ENCODE data around the gene VGLL3.

VGLL3 gene

DNA sequence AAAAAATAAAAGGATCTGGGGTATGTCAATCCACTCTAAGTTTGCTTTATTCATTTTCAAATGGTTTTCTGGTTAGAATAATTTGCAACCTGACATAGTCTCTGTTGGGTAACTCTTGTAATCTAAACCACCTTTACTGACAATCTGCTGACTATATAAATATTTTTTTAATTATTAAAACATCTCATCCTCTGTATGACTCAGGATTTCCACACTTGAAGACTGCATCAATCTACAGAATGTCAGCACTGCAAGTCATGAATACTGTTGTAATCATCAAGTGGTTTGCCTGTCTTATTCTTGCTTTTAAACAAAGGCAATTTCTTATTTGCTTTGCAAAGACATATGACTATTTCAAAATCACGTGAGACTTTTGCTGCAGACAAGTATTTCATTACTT, 42.1 kb downstream of the VGLL3 start:
- TF ChIP-seq POU2F2 (IDR thresholded peaks at IDR 0.05; ENCODE audit: low read depth, low read length) (no peak), POLR2AphosphoS5 (IDR thresholded peaks at IDR 0.05; ENCODE audit: low read depth, low read length) (no peak), SPI1 (IDR thresholded peaks at IDR 0.05; ENCODE audit: low read depth, low read length) (no peak), TAF1 (IDR thresholded peaks at IDR 0.05; ENCODE audit: low read depth, low read length) (no peak), POLR2A (IDR thresholded peaks at IDR 0.05; ENCODE audit: low read depth, low read length) (no peak), PAX5 (IDR thresholded peaks at IDR 0.05; ENCODE audit: insufficient read depth, low read length, severe bottlenecking) (no peak)
- FAIRE-seq (no peak), DNase-seq (ENCODE audit: insufficient read length, low spot score) (no peak)

DNA sequence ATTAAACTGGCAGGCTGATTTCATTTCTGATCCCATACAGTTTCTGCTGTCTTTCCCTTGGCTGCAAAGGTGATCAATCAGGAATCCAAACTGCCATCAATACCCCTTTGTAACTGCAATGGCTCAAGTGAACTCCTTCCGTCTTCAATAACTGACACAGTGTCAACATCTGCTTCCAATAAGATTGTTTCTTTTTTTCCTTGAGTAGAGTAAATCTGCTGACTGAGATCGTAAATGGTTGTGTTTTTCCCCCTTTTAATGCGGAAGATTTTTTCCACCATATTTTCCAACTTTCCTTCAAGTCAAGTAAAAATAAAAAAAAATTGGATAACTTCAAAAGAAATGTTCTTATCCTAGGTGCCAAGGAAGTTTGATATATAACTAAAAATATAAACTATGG, 48.7 kb downstream of the VGLL3 start:
- DNase-seq (ENCODE audit: insufficient read length, low spot score) (no peak), FAIRE-seq (no peak)
- TF ChIP-seq TAF1 (IDR thresholded peaks at IDR 0.05; ENCODE audit: low read depth, low read length) (no peak), POU2F2 (IDR thresholded peaks at IDR 0.05; ENCODE audit: low read depth, low read length) (no peak), POLR2A (IDR thresholded peaks at IDR 0.05; ENCODE audit: low read depth, low read length) (no peak), PAX5 (IDR thresholded peaks at IDR 0.05; ENCODE audit: insufficient read depth, low read length, severe bottlenecking) (no peak), POLR2AphosphoS5 (IDR thresholded peaks at IDR 0.05; ENCODE audit: low read depth, low read length) (no peak), SPI1 (IDR thresholded peaks at IDR 0.05; ENCODE audit: low read depth, low read length) (no peak)

DNA sequence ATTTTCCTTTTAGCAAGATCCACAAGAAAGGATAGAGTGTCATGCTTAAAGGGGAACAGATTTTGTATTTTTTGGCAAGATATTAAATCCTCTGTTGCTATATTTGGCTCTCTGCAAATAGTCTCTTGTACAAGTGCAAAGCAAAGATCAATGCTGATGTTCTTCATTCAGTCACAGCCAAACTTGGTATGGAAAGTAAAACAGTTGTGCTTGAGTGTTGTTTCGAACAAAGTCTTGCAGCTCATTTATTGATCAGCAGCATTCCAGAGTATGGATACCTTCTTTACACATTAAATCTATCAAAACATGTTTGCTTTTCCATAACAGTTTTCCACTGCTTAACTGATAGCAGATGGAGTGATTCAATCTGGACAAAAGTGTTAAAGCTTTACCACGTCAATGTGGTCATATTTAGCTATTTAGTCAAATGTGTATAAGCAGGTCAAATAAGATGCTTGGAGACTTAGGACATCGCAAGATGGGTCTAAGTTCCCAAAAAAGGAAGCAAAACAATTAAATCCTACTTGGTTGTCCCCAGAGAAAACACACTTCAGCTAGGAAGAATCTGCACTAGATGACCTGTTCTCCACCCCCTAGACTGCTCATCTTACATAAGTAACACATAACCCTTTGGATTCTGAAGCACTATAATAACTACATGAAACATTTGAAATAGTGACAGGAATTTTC, 52.4 kb downstream of the VGLL3 start:
- DNase-seq (ENCODE audit: insufficient read length, low spot score) (no peak), FAIRE-seq (no peak)
- TF ChIP-seq TAF1 (IDR thresholded peaks at IDR 0.05; ENCODE audit: low read depth, low read length): no peak

DNA sequence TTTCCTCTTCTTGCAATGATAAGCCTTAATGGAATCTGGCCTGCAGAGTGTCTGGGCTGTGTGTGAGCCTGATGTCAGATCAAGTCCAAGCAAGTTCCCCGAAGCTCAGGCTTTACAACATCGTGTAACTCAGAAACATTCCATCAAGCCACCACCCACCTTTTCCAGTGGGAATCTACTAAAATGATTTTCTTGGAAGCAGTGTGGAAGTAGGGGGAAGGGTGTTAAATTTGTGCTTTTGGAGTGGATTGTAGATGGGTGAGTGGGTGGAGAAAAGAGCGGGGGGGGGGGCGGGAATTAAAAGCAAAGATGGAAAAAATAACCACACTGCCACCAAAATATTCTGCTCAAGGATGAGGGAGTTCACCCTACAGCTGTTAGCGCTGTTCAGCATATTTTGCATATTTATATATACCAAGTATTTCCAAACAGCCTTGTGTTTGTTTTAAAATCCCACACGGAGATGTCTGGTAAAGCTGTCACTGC, 53.6 kb downstream of the VGLL3 start:
- FAIRE-seq (no peak), DNase-seq (ENCODE audit: insufficient read length, low spot score) (no peak)
- TF ChIP-seq PAX5 (IDR thresholded peaks at IDR 0.05; ENCODE audit: insufficient read depth, low read length, severe bottlenecking) (no peak), POLR2AphosphoS5 (IDR thresholded peaks at IDR 0.05; ENCODE audit: low read depth, low read length) (no peak), POU2F2 (IDR thresholded peaks at IDR 0.05; ENCODE audit: low read depth, low read length) (no peak), TAF1 (IDR thresholded peaks at IDR 0.05; ENCODE audit: low read depth, low read length) (no peak), POLR2A (IDR thresholded peaks at IDR 0.05; ENCODE audit: low read depth, low read length) (no peak), SPI1 (IDR thresholded peaks at IDR 0.05; ENCODE audit: low read depth, low read length) (no peak)

DNA sequence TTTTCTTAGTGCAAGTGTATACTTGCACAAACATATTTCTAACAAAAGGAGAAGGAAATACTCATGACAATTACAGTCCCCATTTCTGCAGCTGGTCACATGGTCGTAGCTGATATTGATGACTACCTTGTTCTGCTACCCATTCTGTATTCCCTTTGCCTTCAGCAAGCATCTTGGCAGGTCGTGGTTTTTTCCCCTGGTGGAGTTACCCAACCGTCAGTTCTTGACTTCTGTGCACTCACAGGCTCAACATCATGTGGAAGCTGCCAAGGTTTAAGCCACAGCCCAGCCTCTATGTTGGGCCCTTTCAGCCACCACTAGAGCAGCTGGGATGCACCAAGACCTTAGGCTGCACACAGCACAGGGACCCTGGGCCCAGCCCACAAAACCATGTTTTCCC, 56.1 kb downstream of the VGLL3 start:
- TF ChIP-seq PAX5 (IDR thresholded peaks at IDR 0.05; ENCODE audit: insufficient read depth, low read length, severe bottlenecking): no peak
- TF ChIP-seq SPI1 (IDR thresholded peaks at IDR 0.05; ENCODE audit: low read depth, low read length): no peak
- no peak for TF ChIP-seq POLR2AphosphoS5 (IDR thresholded peaks at IDR 0.05; ENCODE audit: low read depth, low read length)
- no peak for TF ChIP-seq POLR2A (IDR thresholded peaks at IDR 0.05; ENCODE audit: low read depth, low read length)
- no peak for TF ChIP-seq TAF1 (IDR thresholded peaks at IDR 0.05; ENCODE audit: low read depth, low read length)
- TF ChIP-seq POU2F2 (IDR thresholded peaks at IDR 0.05; ENCODE audit: low read depth, low read length): no peak
- FAIRE-seq: no peak
- no peak for DNase-seq (ENCODE audit: insufficient read length, low spot score)

DNA sequence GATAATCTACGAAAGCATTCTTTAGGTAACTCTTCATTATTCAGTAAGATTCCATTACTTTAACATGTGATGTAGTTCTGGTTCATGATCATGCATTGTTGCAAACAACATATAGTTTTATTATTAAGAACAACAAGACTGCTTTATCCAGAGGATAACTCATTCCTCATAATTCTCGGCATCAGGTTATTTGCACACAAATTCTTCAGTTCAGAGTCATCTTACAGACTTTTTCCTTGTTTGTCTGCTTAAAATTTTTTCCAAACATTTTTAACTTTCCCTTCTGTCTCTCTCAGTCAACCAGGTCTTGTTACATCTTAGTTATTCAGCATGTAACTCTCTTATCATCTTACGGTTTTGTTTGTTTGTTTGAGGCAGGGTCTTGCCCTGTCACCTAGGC, 60.1 kb downstream of the VGLL3 start:
- TF ChIP-seq POLR2AphosphoS5 (IDR thresholded peaks at IDR 0.05; ENCODE audit: low read depth, low read length) (no peak), POLR2A (IDR thresholded peaks at IDR 0.05; ENCODE audit: low read depth, low read length) (no peak), TAF1 (IDR thresholded peaks at IDR 0.05; ENCODE audit: low read depth, low read length) (no peak), PAX5 (IDR thresholded peaks at IDR 0.05; ENCODE audit: insufficient read depth, low read length, severe bottlenecking) (no peak), POU2F2 (IDR thresholded peaks at IDR 0.05; ENCODE audit: low read depth, low read length) (no peak), SPI1 (IDR thresholded peaks at IDR 0.05; ENCODE audit: low read depth, low read length) (no peak)
- no peak for DNase-seq (ENCODE audit: insufficient read length, low spot score)
- FAIRE-seq: no peak

DNA sequence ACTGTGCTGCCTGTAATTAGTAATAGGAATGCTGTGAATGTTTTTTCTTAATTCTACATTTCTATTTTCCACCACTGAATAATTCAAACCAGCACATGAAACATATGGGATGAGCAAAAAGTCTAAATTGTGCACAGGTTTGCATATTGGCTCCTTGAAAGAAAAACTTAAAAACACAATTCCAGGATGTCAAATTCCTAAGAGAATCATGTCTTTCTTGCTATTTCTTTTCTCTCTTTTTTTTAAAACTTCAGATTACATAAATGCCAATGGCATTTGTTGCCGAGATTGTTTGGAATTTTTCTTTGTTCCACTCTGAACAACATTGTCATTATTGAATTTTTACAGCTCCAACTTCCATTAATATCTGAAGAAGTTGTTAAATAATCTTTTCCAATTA, 60.8 kb downstream of the VGLL3 start:
- DNase-seq (ENCODE audit: insufficient read length, low spot score): no peak
- FAIRE-seq: no peak
- TF ChIP-seq POLR2AphosphoS5 (IDR thresholded peaks at IDR 0.05; ENCODE audit: low read depth, low read length) (no peak), PAX5 (IDR thresholded peaks at IDR 0.05; ENCODE audit: insufficient read depth, low read length, severe bottlenecking) (no peak), TAF1 (IDR thresholded peaks at IDR 0.05; ENCODE audit: low read depth, low read length) (no peak), POU2F2 (IDR thresholded peaks at IDR 0.05; ENCODE audit: low read depth, low read length) (no peak), SPI1 (IDR thresholded peaks at IDR 0.05; ENCODE audit: low read depth, low read length) (no peak), POLR2A (IDR thresholded peaks at IDR 0.05; ENCODE audit: low read depth, low read length) (no peak)

DNA sequence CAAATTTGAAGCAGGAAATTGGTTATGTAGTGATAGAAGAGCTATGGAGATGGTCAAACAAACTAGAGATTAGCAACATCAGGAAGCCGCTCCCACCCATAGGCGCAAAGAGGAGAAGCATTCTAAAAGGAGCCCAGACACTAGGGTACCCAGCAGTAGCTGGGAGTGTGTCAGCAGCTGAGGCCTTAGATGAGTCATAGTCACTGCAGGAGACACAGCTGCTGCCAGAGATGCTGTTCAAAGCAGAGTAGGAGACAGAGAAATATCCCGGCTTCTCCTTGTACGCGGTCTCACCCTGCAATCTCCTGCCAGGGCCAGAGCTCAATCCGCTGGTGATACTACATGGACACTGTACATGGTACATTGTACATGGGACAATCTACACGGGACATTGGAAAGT, 61.9 kb downstream of the VGLL3 start:
- no peak for TF ChIP-seq TAF1 (IDR thresholded peaks at IDR 0.05; ENCODE audit: low read depth, low read length)
- TF ChIP-seq SPI1 (IDR thresholded peaks at IDR 0.05; ENCODE audit: low read depth, low read length): no peak
- no peak for TF ChIP-seq PAX5 (IDR thresholded peaks at IDR 0.05; ENCODE audit: insufficient read depth, low read length, severe bottlenecking)
- no peak for TF ChIP-seq POU2F2 (IDR thresholded peaks at IDR 0.05; ENCODE audit: low read depth, low read length)
- no peak for TF ChIP-seq POLR2AphosphoS5 (IDR thresholded peaks at IDR 0.05; ENCODE audit: low read depth, low read length)
- TF ChIP-seq POLR2A (IDR thresholded peaks at IDR 0.05; ENCODE audit: low read depth, low read length): no peak
- FAIRE-seq (no peak), DNase-seq (ENCODE audit: insufficient read length, low spot score) (no peak)

DNA sequence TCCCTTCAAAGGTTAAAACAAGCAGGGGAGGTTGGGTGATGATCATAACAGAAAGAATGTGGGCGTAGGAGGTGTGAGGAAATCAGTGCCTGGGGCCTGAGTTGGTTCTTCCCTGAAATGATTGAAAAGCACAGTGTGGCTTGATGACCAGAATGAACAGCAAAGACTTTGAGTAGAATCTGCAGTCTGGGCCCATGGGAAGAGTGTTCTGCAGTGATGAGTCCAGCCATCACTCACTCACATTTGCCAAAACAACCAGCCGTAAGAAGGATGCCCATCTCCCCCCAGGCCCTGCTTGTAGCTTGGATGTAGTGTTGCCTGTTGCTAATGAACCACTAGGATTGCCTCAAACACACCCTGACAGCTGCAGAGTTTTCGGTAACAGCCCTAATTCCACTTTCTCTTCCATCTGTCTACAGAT, 67.9 kb downstream of the VGLL3 start:
- FAIRE-seq (no peak), DNase-seq (ENCODE audit: insufficient read length, low spot score) (no peak)
- no peak for TF ChIP-seq SPI1 (IDR thresholded peaks at IDR 0.05; ENCODE audit: low read depth, low read length)
- TF ChIP-seq TAF1 (IDR thresholded peaks at IDR 0.05; ENCODE audit: low read depth, low read length): no peak
- no peak for TF ChIP-seq POLR2AphosphoS5 (IDR thresholded peaks at IDR 0.05; ENCODE audit: low read depth, low read length)

DNA sequence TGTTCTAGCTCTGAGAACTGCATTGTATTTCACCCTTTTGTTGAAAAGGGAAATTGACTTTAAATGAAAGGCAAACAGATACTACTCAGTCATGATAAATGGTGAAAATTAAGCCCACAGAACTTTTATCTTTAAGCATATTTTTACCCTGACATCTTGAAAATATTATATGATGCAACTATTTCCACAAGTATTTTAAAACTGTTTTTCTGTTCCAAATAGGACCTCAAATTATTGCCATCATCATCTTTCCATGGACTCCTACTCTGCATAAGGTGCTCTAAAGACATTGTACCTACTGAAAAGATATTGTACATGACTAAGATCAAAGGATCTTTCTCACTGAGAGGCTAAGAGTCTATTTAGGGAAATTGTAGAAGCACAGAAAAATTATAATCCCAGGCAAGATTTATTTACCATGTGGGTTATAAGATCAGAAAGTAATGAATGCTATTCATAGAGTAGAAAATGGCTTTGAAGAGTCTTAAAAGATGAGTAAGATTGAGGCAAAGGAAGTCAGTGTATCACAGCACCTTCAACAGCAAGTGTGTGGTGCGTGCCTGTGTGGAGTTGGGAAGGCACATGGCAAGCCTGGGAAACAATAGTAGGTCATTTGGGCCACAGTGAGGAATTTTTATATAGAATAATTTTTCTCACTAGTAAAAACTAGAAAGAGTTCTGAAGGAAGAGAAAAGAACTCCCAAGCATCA, 68.8 kb downstream of the VGLL3 start:
- no peak for FAIRE-seq
- no peak for DNase-seq (ENCODE audit: insufficient read length, low spot score)
- TF ChIP-seq POLR2A (IDR thresholded peaks at IDR 0.05; ENCODE audit: low read depth, low read length) (no peak), PAX5 (IDR thresholded peaks at IDR 0.05; ENCODE audit: insufficient read depth, low read length, severe bottlenecking) (no peak), POLR2AphosphoS5 (IDR thresholded peaks at IDR 0.05; ENCODE audit: low read depth, low read length) (no peak), SPI1 (IDR thresholded peaks at IDR 0.05; ENCODE audit: low read depth, low read length) (no peak), TAF1 (IDR thresholded peaks at IDR 0.05; ENCODE audit: low read depth, low read length) (no peak), POU2F2 (IDR thresholded peaks at IDR 0.05; ENCODE audit: low read depth, low read length) (no peak)

All from GM12891 (cell line).